ENCODE data around the gene C19orf47. TPM values are rescaled to one million over a fixed set of nuclear protein-coding genes. Genes with fewer than 3 reads are reported as not detected.

Gene C19orf47
- total and polyA plus RNA-seq, 7 experiments from 2014 or later: 9.1 to 20.3 (median 13.6) TPM

DNA sequence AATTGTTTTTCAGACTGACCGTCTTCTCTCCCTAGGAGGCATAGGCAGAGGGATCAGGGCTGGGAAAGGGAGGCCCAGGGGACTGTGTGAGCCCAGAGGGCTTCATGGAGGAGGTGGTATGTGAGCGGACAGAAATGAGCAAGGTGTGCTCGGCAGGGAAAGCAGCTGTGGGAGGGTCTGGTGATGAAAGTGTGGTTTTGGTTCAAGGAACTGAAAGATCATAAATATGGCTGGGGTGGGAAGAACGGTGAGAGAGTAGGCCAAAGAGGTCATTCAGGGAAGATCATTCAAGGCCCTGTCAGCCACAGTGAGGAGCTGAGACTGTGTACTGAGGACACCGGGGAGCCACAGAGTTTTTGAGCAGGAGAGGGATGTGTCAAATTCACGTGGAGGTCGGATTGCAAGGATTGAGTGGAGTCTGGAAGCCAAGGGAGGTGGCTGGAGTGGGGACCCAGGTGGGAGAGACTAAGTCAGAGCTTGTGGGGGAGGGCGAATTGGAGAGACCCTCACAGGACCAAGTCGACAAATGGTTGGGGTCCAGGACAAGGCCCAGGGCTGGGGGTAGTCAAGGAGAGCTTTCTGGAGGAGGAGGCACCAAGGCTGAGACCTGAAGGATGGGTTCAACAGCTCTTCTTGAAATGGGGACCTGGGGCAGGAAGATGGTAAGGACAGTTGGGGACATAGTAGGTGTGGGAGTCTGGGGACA lies 7.9 kb upstream of the C19orf47 start:
- Mint-ChIP-seq H3K4me1 (peaks cover 13 to 29% (median 20%) of the 10 kb centered on the region in 7 donors), H3K27me3 (no peaks in the 10 kb centered on the region), H3K9me3 (peaks cover 0 to 2% (median 0%) of the 10 kb centered on the region in 11 donors), H3K36me3 (peaks cover 0 to 5% (median 0%) of the 10 kb centered on the region in 5 donors), H3K4me3 (no peak overlapping the region), H3K27ac (peak overlapping the region in 1 of 9 donors; percentile 85)
- no peak overlapping the region for H3K4me3 ChIP-seq (ENCODE audit: low read length)
- H3K4me1 ChIP-seq (ENCODE audit: control insufficient read depth in 2 of 2, insufficient read depth in 2 of 2, low read length in 2 of 2): no peaks in the 10 kb centered on the region
- ChIA-PET CTCF (interaction anchor here (0.6 to 1.1 kb wide), 2 partner anchors 45 to 51 kb away, joined by 3 read pairs; no protein-coding TSS in a partner anchor), POLR2A (no interaction called here)
- H3K27ac ChIP-seq (ENCODE audit: low read depth, low read length): no peak overlapping the region
- DNase-seq (no peak), ATAC-seq (no peak)
- H3K9me3 ChIP-seq (ENCODE audit: control insufficient read depth in 2 of 3, low read length in 3 of 3): no peaks in the 10 kb centered on the region
- intact Hi-C loops (cut with micrococcal nuclease): no loop called here
- H3K27me3 ChIP-seq (ENCODE audit: control insufficient read depth in 2 of 2, insufficient read depth in 2 of 2, low read length in 2 of 2): no peaks in the 10 kb centered on the region
- H3K36me3 ChIP-seq (ENCODE audit: control insufficient read depth in 2 of 3, insufficient read depth in 3 of 3, low read length in 3 of 3): no peaks in the 10 kb centered on the region

- ChIA-PET CTCF (interaction anchor here (0.6 kb wide), 1 partner anchor 1715 kb away, joined by 3 read pairs; no protein-coding TSS in a partner anchor), POLR2A (interaction anchor here (1.0 to 1.5 kb wide), 6 partner anchors 64 to 1020 kb away, joined by 3 to 8 read pairs (median 4); partner anchors contain the start of genes AKT2, BLVRB, SERTAD1 and SERTAD3)
- no peak for ATAC-seq
- Mint-ChIP-seq H3K9me3 (peaks cover 0 to 4% (median 0%) of the 10 kb centered on the region in 11 donors), H3K27ac (peak overlapping the region; percentile 81 to 97 (median 91)), H3K4me3 (peak overlapping the region; percentile 83 to 99 (median 96)), H3K36me3 (peaks cover 0 to 5% (median 0%) of the 10 kb centered on the region in 5 donors), H3K4me1 (peaks cover 20 to 51% (median 44%) of the 10 kb centered on the region in 7 donors), H3K27me3 (peaks cover 0 to 2% (median 0%) of the 10 kb centered on the region in 5 donors)
- Histone ChIP-seq H3K36me3 (ENCODE audit: control insufficient read depth in 2 of 3, insufficient read depth in 3 of 3, low read length in 3 of 3) (no peaks in the 10 kb centered on the region), H3K4me3 (ENCODE audit: low read length) (peak overlapping the region; percentile 61), H3K27ac (ENCODE audit: low read depth, low read length) (peak overlapping the region; percentile 86), H3K9me3 (ENCODE audit: control insufficient read depth in 2 of 3, low read length in 3 of 3) (no peaks in the 10 kb centered on the region), H3K27me3 (ENCODE audit: control insufficient read depth in 2 of 2, insufficient read depth in 2 of 2, low read length in 2 of 2) (no peaks in the 10 kb centered on the region), H3K4me1 (ENCODE audit: control insufficient read depth in 2 of 2, insufficient read depth in 2 of 2, low read length in 2 of 2) (peaks cover 7 to 14% of the 10 kb centered on the region in 2 donors)
- intact Hi-C loops (cut with micrococcal nuclease): loop anchor here (1.0 to 5.0 kb wide), 15 partner anchors 55 to 1978 kb away; partner anchors contain the start of genes AKT2 (in 2 of the 2), B9D2 (in 1 of the 2), MAP3K10 (in 1 of the 2) and MEGF8 (in 1 of the 2)
- peak in 3 of 9 donors; percentile 12 to 26 (median 20) for DNase-seq
These were observed 837 bp upstream of the C19orf47 start for GRCh38 chr19:40348961-40349507.

GRCh38 chr19:40344422-40344821 lies 3.8 kb downstream of the C19orf47 start:
- Histone ChIP-seq H3K27ac (ENCODE audit: low read depth, low read length) (no peak overlapping the region), H3K4me1 (ENCODE audit: control insufficient read depth in 2 of 2, insufficient read depth in 2 of 2, low read length in 2 of 2) (peaks cover 7 to 12% of the 10 kb centered on the region in 2 donors), H3K36me3 (ENCODE audit: control insufficient read depth in 2 of 3, insufficient read depth in 3 of 3, low read length in 3 of 3) (peaks cover 0 to 6% (median 0%) of the 10 kb centered on the region in 3 experiments), H3K9me3 (ENCODE audit: control insufficient read depth in 2 of 3, low read length in 3 of 3) (no peaks in the 10 kb centered on the region), H3K27me3 (ENCODE audit: control insufficient read depth in 2 of 2, insufficient read depth in 2 of 2, low read length in 2 of 2) (no peaks in the 10 kb centered on the region), H3K4me3 (ENCODE audit: low read length) (no peak overlapping the region)
- Mint-ChIP-seq H3K4me1 (peaks cover 25 to 50% (median 43%) of the 10 kb centered on the region in 7 donors), H3K27me3 (peaks cover 0 to 2% (median 0%) of the 10 kb centered on the region in 5 donors), H3K4me3 (no peak overlapping the region), H3K9me3 (peaks cover 0 to 2% (median 0%) of the 10 kb centered on the region in 11 donors), H3K27ac (peak overlapping the region in 1 of 9 donors; percentile 37), H3K36me3 (peaks cover 0 to 14% (median 2%) of the 10 kb centered on the region in 5 donors)
- intact Hi-C loops (cut with micrococcal nuclease): no loop called here
- DNase-seq (no peak), ATAC-seq (no peak)
- ChIA-PET POLR2A (no interaction called here), CTCF (no interaction called here)

DNA sequence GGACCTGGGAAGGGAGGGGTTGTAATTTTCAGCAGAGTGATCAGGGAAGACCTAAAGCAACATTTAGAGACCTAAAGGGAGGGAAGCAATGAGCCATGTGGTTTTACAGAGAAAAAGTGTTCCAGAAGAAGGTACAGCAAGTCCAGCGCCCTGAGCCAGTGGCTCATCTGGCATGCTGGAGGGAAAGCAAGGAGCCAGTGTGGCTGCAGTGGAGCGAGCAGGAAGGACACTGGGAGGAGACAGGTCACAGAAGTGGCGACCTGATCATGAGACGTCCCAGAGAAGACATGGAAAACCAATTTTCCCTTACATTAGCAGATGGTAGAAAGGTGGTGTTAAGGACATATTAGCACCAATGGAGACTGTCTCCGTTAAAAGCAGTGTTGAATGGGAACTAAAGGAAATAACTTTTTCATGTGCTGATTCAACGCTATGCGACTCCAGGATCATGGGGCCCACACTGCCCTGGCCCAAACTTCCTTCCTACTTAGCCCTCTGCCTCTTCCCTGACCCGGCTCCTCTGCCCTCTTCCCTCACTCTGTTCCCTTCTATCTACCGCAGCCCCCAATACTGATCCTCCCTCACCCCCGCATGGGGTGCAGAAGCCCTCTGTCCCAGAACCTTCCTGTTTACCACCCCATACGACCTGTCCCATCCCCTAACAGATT lies 5.4 kb downstream of the C19orf47 start:
- Mint-ChIP-seq H3K4me1 (peaks cover 15 to 42% (median 34%) of the 10 kb centered on the region in 7 donors), H3K27me3 (no peaks in the 10 kb centered on the region), H3K36me3 (peaks cover 0 to 17% (median 6%) of the 10 kb centered on the region in 5 donors), H3K27ac (peak overlapping the region in 3 of 9 donors; percentile 1 to 57 (median 10)), H3K4me3 (no peak overlapping the region), H3K9me3 (no peaks in the 10 kb centered on the region)
- ChIA-PET POLR2A (no interaction called here), CTCF (no interaction called here)
- Histone ChIP-seq H3K36me3 (ENCODE audit: control insufficient read depth in 2 of 3, insufficient read depth in 3 of 3, low read length in 3 of 3) (peaks cover 0 to 12% (median 0%) of the 10 kb centered on the region in 3 experiments), H3K27ac (ENCODE audit: low read depth, low read length) (no peak overlapping the region), H3K9me3 (ENCODE audit: control insufficient read depth in 2 of 3, low read length in 3 of 3) (no peaks in the 10 kb centered on the region), H3K27me3 (ENCODE audit: control insufficient read depth in 2 of 2, insufficient read depth in 2 of 2, low read length in 2 of 2) (no peaks in the 10 kb centered on the region), H3K4me3 (ENCODE audit: low read length) (no peak overlapping the region), H3K4me1 (ENCODE audit: control insufficient read depth in 2 of 2, insufficient read depth in 2 of 2, low read length in 2 of 2) (peaks cover 5 to 8% of the 10 kb centered on the region in 2 donors)
- DNase-seq: no peak
- ATAC-seq: no peak
- intact Hi-C loops (cut with micrococcal nuclease): no loop called here

- Mint-ChIP-seq H3K4me3 (no peak overlapping the region), H3K36me3 (peaks cover 0 to 17% (median 6%) of the 10 kb centered on the region in 5 donors), H3K27me3 (no peaks in the 10 kb centered on the region), H3K9me3 (no peaks in the 10 kb centered on the region), H3K4me1 (peaks cover 12 to 33% (median 25%) of the 10 kb centered on the region in 7 donors), H3K27ac (peak overlapping the region in 1 of 9 donors; percentile 1)
- intact Hi-C loops (cut with micrococcal nuclease): no loop called here
- no peak overlapping the region for H3K27ac ChIP-seq (ENCODE audit: low read depth, low read length)
- peaks cover 0 to 12% (median 0%) of the 10 kb centered on the region in 3 experiments for H3K36me3 ChIP-seq (ENCODE audit: control insufficient read depth in 2 of 3, insufficient read depth in 3 of 3, low read length in 3 of 3)
- DNase-seq: no peak
- no peaks in the 10 kb centered on the region for H3K27me3 ChIP-seq (ENCODE audit: control insufficient read depth in 2 of 2, insufficient read depth in 2 of 2, low read length in 2 of 2)
- H3K4me3 ChIP-seq (ENCODE audit: low read length): no peak overlapping the region
- ChIA-PET POLR2A (no interaction called here), CTCF (no interaction called here)
- H3K9me3 ChIP-seq (ENCODE audit: control insufficient read depth in 2 of 3, low read length in 3 of 3): no peaks in the 10 kb centered on the region
- no peak for ATAC-seq
- no peaks in the 10 kb centered on the region for H3K4me1 ChIP-seq (ENCODE audit: control insufficient read depth in 2 of 2, insufficient read depth in 2 of 2, low read length in 2 of 2)
These were observed 6.4 kb downstream of the C19orf47 start for GRCh38 chr19:40341601-40342482.
